Natural killer cell (primary cell): ENCODE results near the gene RASGRF1. TPM values are rescaled to one million over a fixed set of nuclear protein-coding genes. Genes with fewer than 3 reads are reported as not detected.

Experiments
- ATAC-seq, 3 donors: fragments of 150-1000 bp in 2 of 3; fragments of 200-7000 bp in 1 of 3; cut with Tn5 transposase; 1 replicate in 1 of 3; 2 replicates in 2 of 3; pipeline ENCODE4 v1.10.0; 2021; ENCODE audit warnings: mild to moderate bottlenecking in 2 of 3, moderate library complexity in 2 of 3
- DNase-seq, 2 donors: peaks; one replicate each; pipeline versions ENCODE4 v3.0.0 to v3.0.0-alpha.2; 2013 to 2021; ENCODE audit warnings: mixed read lengths in 1 of 2
- H3K27ac ChIP-seq: one replicate; pipeline ENCODE4 v1.5.1; 2013; ENCODE audit warnings: mild to moderate bottlenecking, low read length
- H3K27me3 ChIP-seq: one replicate; pipeline ENCODE4 v1.6.1; 2013; ENCODE audit warnings: low read length; ENCODE audit not compliant: control insufficient read depth, insufficient read depth
- H3K36me3 ChIP-seq: one replicate; pipeline ENCODE4 v1.6.1; 2013; ENCODE audit warnings: low read length; ENCODE audit not compliant: control insufficient read depth, insufficient read depth
- H3K4me1 ChIP-seq: one replicate; pipeline ENCODE4 v1.6.1; 2013; ENCODE audit warnings: low read length; ENCODE audit not compliant: control insufficient read depth, insufficient read depth
- H3K4me3 ChIP-seq: one replicate; pipeline ENCODE4 v1.5.1; 2013; ENCODE audit warnings: low read length
- H3K9me3 ChIP-seq: one replicate; pipeline ENCODE4 v1.6.1; 2013; ENCODE audit warnings: low read length; ENCODE audit not compliant: control insufficient read depth, insufficient read depth
- H3K27ac Mint-ChIP-seq, 2 donors: one replicate each; pipeline ENCODE4 v1.8.0; 2022; ENCODE audit warnings: mild to moderate bottlenecking in 2 of 2, mixed read lengths in 2 of 2, moderate library complexity in 1 of 2
- H3K27me3 Mint-ChIP-seq, 2 donors: one replicate each; pipeline ENCODE4 v1.8.0; 2022; ENCODE audit warnings: low read depth in 2 of 2, mixed read lengths in 2 of 2
- H3K36me3 Mint-ChIP-seq: one replicate; pipeline ENCODE4 v1.8.0; 2022; ENCODE audit warnings: mixed read lengths
- H3K4me1 Mint-ChIP-seq, 2 donors: one replicate each; pipeline ENCODE4 v1.8.0; 2022; ENCODE audit warnings: mixed read lengths in 2 of 2
- H3K4me3 Mint-ChIP-seq: one replicate; pipeline ENCODE4 v1.8.0; 2022; ENCODE audit warnings: mild to moderate bottlenecking, moderate library complexity, mixed read lengths
- H3K9me3 Mint-ChIP-seq, 2 donors: one replicate each; pipeline ENCODE4 v1.8.0; 2022; ENCODE audit warnings: mixed read lengths in 2 of 2
- CTCF ChIP-seq: fragments of 200-600 bp; IDR thresholded peaks from one replicate; pipeline ENCODE4 v1.8.0; 2022; ENCODE audit warnings: antibody characterized with exemption
- WGBS: methylation state at CpG from one replicate; pipeline ENCODE4 v1.1.7; 2013; ENCODE audit warnings: missing lambda C conversion rate; ENCODE audit not compliant: insufficient coverage; 5-methylcytosine and 5-hydroxymethylcytosine counted together
- intact Hi-C: fragments of 100-400 bp; cut with micrococcal nuclease; formaldehyde crosslinking; loops from one replicate; pipeline ENCODE4 v1.14.2; 2022
- total RNA-seq, 4 donors: library from RNA; stranded (reverse); fragments of 120-200 nt in 1 of 4; gene quantifications; one replicate each; pipeline versions ENCODE4 v1.2.3 to v1.2.4, GENCODE V29; 2013 to 2022

Gene RASGRF1
- total RNA-seq, 3 donors from 2014 or later (not counting 1 experiment from before 2014, with no cell fraction given) = not detected

GRCh38 chr15:79088426-79089205, 2.0 kb downstream of the RASGRF1 start:
- Mint-ChIP-seq H3K4me1 (peaks cover 0 to 5% of the 10 kb centered on the region in 2 donors), H3K27me3 (peaks cover 41 to 55% of the 10 kb centered on the region in 2 donors), H3K9me3 (no peaks in the 10 kb centered on the region), H3K27ac (no peak overlapping the region), H3K4me3 (no peak overlapping the region), H3K36me3 (no peaks in the 10 kb centered on the region)
- no peak overlapping the region for H3K4me3 ChIP-seq
- ATAC-seq (no peak), DNase-seq (no peak)
- TF ChIP-seq CTCF = no peak
- no peaks in the 10 kb centered on the region for H3K4me1 ChIP-seq
- intact Hi-C loops = no loop called here
- H3K9me3 ChIP-seq = no peaks in the 10 kb centered on the region
- peaks cover 11% of the 10 kb centered on the region for H3K27me3 ChIP-seq
- H3K27ac ChIP-seq = no peak overlapping the region
- WGBS = 57% methylated on average over 7 of the region's 7 CpGs
- no peaks in the 10 kb centered on the region for H3K36me3 ChIP-seq

- H3K4me1 ChIP-seq = no peaks in the 10 kb centered on the region
- ATAC-seq = no peak
- no peaks in the 10 kb centered on the region for H3K9me3 Mint-ChIP-seq
- no peak overlapping the region for H3K27ac Mint-ChIP-seq
- no peak for TF ChIP-seq CTCF
- 79% methylated on average over 4 of the region's 4 CpGs for WGBS
- no peak overlapping the region for H3K4me3 ChIP-seq
- intact Hi-C loops = no loop called here
- no peaks in the 10 kb centered on the region for H3K36me3 Mint-ChIP-seq
- peaks cover 31 to 47% of the 10 kb centered on the region in 2 donors for H3K27me3 Mint-ChIP-seq
- H3K4me3 Mint-ChIP-seq = no peak overlapping the region
- no peaks in the 10 kb centered on the region for H3K4me1 Mint-ChIP-seq
- no peaks in the 10 kb centered on the region for H3K9me3 ChIP-seq
- H3K36me3 ChIP-seq = no peaks in the 10 kb centered on the region
- H3K27me3 ChIP-seq = peaks cover 9% of the 10 kb centered on the region
- H3K27ac ChIP-seq = no peak overlapping the region
- DNase-seq = no peak
Measured at GRCh38 chr15:79086814-79087213, 3.8 kb downstream of the RASGRF1 start.

DNA sequence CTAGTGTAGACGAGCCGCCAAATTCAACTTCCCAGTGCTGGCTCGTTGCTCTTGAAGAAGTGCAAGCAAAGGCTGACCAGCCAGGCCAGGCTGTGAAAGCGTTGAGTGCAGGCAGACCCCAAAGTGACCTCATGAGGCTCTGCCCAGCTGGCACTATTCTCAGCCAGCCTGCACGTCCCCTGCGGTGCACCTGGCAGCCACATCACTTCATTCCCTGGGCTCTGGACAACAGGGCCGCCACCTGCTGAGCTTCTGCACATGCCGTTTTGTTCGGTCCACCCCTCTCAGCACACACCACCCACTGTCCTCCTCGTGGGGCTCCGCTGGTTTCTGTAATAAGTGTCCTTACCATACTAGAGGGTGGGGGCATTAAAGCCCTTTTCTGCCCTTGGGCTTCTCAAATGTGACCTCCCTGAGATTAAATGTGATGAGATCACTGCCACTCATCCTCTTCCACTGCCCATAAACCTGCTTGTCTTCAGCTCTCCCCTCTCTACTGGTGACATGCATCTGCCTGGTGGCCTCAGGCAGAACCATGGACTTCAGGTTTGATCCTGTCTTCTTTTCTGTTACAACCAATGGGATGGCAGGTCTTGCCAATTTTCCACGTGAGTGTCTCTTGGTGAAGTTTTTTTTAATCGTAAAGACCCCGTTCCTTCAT, 6.1 kb downstream of the RASGRF1 start:
- TF ChIP-seq CTCF = no peak
- Mint-ChIP-seq H3K9me3 (no peaks in the 10 kb centered on the region), H3K36me3 (no peaks in the 10 kb centered on the region), H3K4me1 (no peaks in the 10 kb centered on the region), H3K27ac (no peak overlapping the region), H3K27me3 (peaks cover 25 to 47% of the 10 kb centered on the region in 2 donors), H3K4me3 (no peak overlapping the region)
- no peaks in the 10 kb centered on the region for H3K4me1 ChIP-seq
- H3K27ac ChIP-seq = no peak overlapping the region
- H3K36me3 ChIP-seq = no peaks in the 10 kb centered on the region
- ATAC-seq (no peak), DNase-seq (no peak)
- no peak overlapping the region for H3K4me3 ChIP-seq
- 81% methylated on average over 14 of the region's 14 CpGs for WGBS
- no peaks in the 10 kb centered on the region for H3K9me3 ChIP-seq
- H3K27me3 ChIP-seq = peaks cover 3% of the 10 kb centered on the region
- intact Hi-C loops = no loop called here
